Neutrophil (primary cell): Measurements from ENCODE around the gene OR56A1.

ENCODE experiments used
- H3K27ac ChIP-seq: fragments of 200-600 bp; sonication (generic); 2 replicates; pipeline ENCODE4 v1.5.1; 2016; ENCODE audit warnings: mild to moderate bottlenecking, moderate library complexity
- H3K27me3 ChIP-seq: fragments of 200-600 bp; sonication (generic); 2 replicates; pipeline ENCODE4 v1.6.0; 2016; ENCODE audit warnings: mild to moderate bottlenecking
- H3K36me3 ChIP-seq: fragments of 200-600 bp; sonication (generic); 2 replicates; pipeline ENCODE4 v1.5.1; 2017
- H3K4me1 ChIP-seq, 2 experiments: fragments of 200-600 bp in 1 of 2; sonication (generic) in 1 of 2; 1 replicate in 1 of 2; 2 replicates in 1 of 2; pipeline versions ENCODE4 v1.5.1 to v1.6.1; 2013 to 2016; ENCODE audit warnings: low read depth in 1 of 2, low read length in 1 of 2, mild to moderate bottlenecking in 1 of 2, moderate library complexity in 1 of 2; ENCODE audit not compliant: control insufficient read depth in 1 of 2, insufficient read depth in 1 of 2
- H3K4me3 ChIP-seq, 2 experiments: fragments of 200-600 bp in 1 of 2; sonication (generic) in 1 of 2; 1 replicate in 1 of 2; 2 replicates in 1 of 2; pipeline ENCODE4 v1.5.1; 2013 to 2016; ENCODE audit warnings: low read depth in 1 of 2, low read length in 1 of 2, mild to moderate bottlenecking in 1 of 2, moderate library complexity in 1 of 2
- H3K9me3 ChIP-seq: fragments of 200-600 bp; sonication (generic); 2 replicates; pipeline ENCODE4 v1.5.1; 2016
- CTCF ChIP-seq: fragments of 200-600 bp; sonication (generic); IDR thresholded peaks from 2 replicates; pipeline ENCODE4 v1.5.1; 2016; ENCODE audit warnings: antibody characterized with exemption

Gene OR56A1

GRCh38 chr11:6061475-6061874 is 30.9 kb upstream of the OR56A1 start:
- no peaks in the 10 kb centered on the region for H3K36me3 ChIP-seq
- H3K27ac ChIP-seq, result no peak overlapping the region
- no peak overlapping the region for H3K4me3 ChIP-seq
- H3K9me3 ChIP-seq, result no peaks in the 10 kb centered on the region
- no peaks in the 10 kb centered on the region for H3K27me3 ChIP-seq
- no peaks in the 10 kb centered on the region for H3K4me1 ChIP-seq
- no peak for TF ChIP-seq CTCF

GRCh38 chr11:6057452-6057851 is 26.9 kb upstream of the OR56A1 start:
- H3K27me3 ChIP-seq, result no peaks in the 10 kb centered on the region
- peaks cover 4 to 6% of the 10 kb centered on the region in 2 experiments for H3K4me1 ChIP-seq
- H3K27ac ChIP-seq, result no peak overlapping the region
- TF ChIP-seq CTCF, result no peak
- H3K4me3 ChIP-seq, result no peak overlapping the region
- H3K9me3 ChIP-seq, result no peaks in the 10 kb centered on the region
- H3K36me3 ChIP-seq, result no peaks in the 10 kb centered on the region

GRCh38 chr11:6055569-6055968 is 25.0 kb upstream of the OR56A1 start:
- H3K4me1 ChIP-seq, result peaks cover 4 to 6% of the 10 kb centered on the region in 2 experiments
- TF ChIP-seq CTCF, result no peak
- no peaks in the 10 kb centered on the region for H3K9me3 ChIP-seq
- H3K36me3 ChIP-seq, result no peaks in the 10 kb centered on the region
- no peak overlapping the region for H3K4me3 ChIP-seq
- no peak overlapping the region for H3K27ac ChIP-seq
- no peaks in the 10 kb centered on the region for H3K27me3 ChIP-seq

GRCh38 chr11:6052374-6052773 is 21.8 kb upstream of the OR56A1 start:
- peaks cover 4 to 6% of the 10 kb centered on the region in 2 experiments for H3K4me1 ChIP-seq
- no peak for TF ChIP-seq CTCF
- no peak overlapping the region for H3K27ac ChIP-seq
- no peaks in the 10 kb centered on the region for H3K27me3 ChIP-seq
- no peaks in the 10 kb centered on the region for H3K36me3 ChIP-seq
- H3K9me3 ChIP-seq, result no peaks in the 10 kb centered on the region
- no peak overlapping the region for H3K4me3 ChIP-seq

- Histone ChIP-seq H3K27ac (peak overlapping the region; percentile 64), H3K4me1 (peaks cover 9 to 25% of the 10 kb centered on the region in 2 experiments), H3K27me3 (no peaks in the 10 kb centered on the region), H3K9me3 (no peaks in the 10 kb centered on the region), H3K36me3 (no peaks in the 10 kb centered on the region), H3K4me3 (peak overlapping the region; percentile 21 to 35)
- no peak for TF ChIP-seq CTCF
Observed at GRCh38 chr11:6040874-6041273, 10.3 kb upstream of the OR56A1 start.

GRCh38 chr11:6027501-6027900 is 3.1 kb downstream of the OR56A1 start:
- TF ChIP-seq CTCF, result no peak
- peaks cover 6 to 17% of the 10 kb centered on the region in 2 experiments for H3K4me1 ChIP-seq
- H3K27me3 ChIP-seq, result no peaks in the 10 kb centered on the region
- no peaks in the 10 kb centered on the region for H3K36me3 ChIP-seq
- H3K27ac ChIP-seq, result no peak overlapping the region
- H3K9me3 ChIP-seq, result no peaks in the 10 kb centered on the region
- no peak overlapping the region for H3K4me3 ChIP-seq
